ENCODE results near the gene TMEM97. TPM values are rescaled to one million over a fixed set of nuclear protein-coding genes. Genes with fewer than 3 reads are reported as not detected.
"Not testable (repeated sequence)": the region's sequence is repeated elsewhere in the genome, so short reads cannot be mapped to it uniquely, and the experiment has no call there.

The TMEM97 gene
- total and polyA plus RNA-seq, 2 experiments from 2014 or later: 101 to 216 TPM

DNA sequence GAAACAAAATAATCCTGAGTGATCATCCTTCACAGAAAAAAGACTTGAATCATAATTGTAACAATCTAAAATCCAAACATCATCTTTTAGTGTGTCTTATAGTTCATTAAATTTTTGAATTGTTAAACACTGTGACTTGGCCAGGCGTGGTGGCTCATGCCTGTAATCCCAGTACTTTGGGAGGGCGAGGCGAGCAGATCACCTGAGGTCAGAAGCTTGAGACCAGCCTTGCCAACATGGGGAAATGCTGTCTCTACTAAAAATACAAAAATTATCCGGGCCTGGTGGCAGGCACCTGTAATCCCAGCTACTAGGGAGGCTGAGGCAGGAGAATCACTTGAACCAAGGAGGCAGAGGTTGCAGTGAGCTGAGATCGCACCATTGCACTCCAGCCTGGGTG, 45.7 kb upstream of the TMEM97 start:
- ATAC-seq; H2AFZ ChIP-seq; H3K27ac ChIP-seq (ENCODE audit: low read depth); H3K4me1 ChIP-seq (ENCODE audit: insufficient read depth); H3K36me3 Mint-ChIP-seq (ENCODE audit: low read depth); H3K27me3 Mint-ChIP-seq (ENCODE audit: insufficient read depth, low read depth, poor library complexity); H3K4me3 Mint-ChIP-seq; H3K27me3 ChIP-seq (ENCODE audit: insufficient read depth); H4K20me1 ChIP-seq (replicated peaks; ENCODE audit: insufficient read depth); DNase-seq (ENCODE audit: low spot score); H3K36me3 ChIP-seq (ENCODE audit: insufficient read depth); H3F3A ChIP-seq (replicated peaks; ENCODE audit: low read depth); H3K4me3 ChIP-seq; H3K27ac Mint-ChIP-seq; H3K4me2 ChIP-seq; H3K79me2 ChIP-seq (replicated peaks; ENCODE audit: insufficient read depth): not testable (repeated sequence)
- peaks cover 18% of the 10 kb centered on the region for H3K4me1 Mint-ChIP-seq
- peaks cover 20% of the 10 kb centered on the region for H3K9me3 Mint-ChIP-seq
- H3K9me2 ChIP-seq (ENCODE audit: insufficient read depth): 0 out of 2 replicates have a peak, but pooled peaks cover 26% of the 10 kb centered on the region

DNA sequence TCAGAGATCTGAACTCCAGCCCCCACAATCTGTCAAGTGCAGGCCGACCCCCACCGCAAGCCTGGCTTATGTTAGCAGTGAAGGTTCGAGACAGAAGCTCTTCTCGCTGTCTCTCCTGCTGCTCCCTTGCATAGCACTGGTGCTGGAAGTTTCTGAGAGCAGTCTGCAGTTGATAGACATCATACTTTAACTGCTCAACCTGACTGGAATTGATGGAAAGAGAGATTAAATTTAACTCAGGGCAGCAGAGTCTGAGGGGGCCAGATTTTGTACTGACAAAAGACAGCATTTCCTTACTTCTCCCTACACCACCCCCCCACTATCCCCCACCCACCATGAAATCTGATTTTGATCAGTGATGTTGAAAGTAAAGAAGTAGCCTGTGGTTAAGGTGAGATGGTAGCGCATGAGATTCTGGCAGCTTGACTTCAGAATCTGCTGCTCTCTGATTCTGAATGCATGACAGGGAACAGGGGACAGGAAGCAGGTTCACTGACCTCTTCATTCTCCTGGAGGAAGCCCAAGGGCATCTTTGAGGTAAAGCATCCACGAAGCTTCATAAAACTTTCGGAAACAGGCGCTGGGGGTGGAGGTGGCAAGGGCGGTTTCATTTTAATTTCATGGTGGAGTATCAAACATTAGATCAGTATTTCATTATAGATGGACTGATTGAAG, 44.3 kb upstream of the TMEM97 start:
- H3K27ac Mint-ChIP-seq: no peak overlapping the region
- no peak for ATAC-seq

DNA sequence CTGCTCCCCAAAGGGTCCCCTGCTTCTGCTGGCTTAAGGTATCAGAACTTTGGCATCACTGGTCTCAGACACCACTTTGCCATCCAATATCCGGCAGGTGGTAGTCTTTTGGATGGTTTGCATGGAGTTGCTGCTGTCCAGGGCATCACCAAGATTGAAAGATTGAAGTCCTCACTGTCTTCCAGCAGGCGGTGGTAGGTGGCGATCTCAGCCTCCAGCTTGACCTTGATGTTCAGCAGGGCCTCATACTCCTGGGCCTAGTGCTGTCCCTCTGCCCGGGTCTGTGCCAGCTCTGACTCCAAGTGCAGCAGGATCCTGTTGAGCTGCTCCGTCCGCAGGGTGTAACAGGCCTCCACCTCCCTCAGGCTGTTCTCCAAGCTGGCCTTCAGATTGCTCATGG, 43.0 kb upstream of the TMEM97 start:
- H3K27me3 Mint-ChIP-seq (ENCODE audit: insufficient read depth, low read depth, poor library complexity): no peaks in the 10 kb centered on the region
- H3K79me2 ChIP-seq (replicated peaks; ENCODE audit: insufficient read depth): no peaks in the 10 kb centered on the region
- TF ChIP-seq STAT1 (IDR thresholded peaks at IDR 0.05; ENCODE audit: unreplicated experiment): no peak
- no peak for TF ChIP-seq CREB1 (CRISPR knock-in tag; IDR thresholded peaks at IDR 0.05; ENCODE audit: low read depth)
- no peak for TF ChIP-seq ZNF114 (CRISPR knock-in tag; IDR thresholded peaks at IDR 0.05)
- TF ChIP-seq, protein P1, sequence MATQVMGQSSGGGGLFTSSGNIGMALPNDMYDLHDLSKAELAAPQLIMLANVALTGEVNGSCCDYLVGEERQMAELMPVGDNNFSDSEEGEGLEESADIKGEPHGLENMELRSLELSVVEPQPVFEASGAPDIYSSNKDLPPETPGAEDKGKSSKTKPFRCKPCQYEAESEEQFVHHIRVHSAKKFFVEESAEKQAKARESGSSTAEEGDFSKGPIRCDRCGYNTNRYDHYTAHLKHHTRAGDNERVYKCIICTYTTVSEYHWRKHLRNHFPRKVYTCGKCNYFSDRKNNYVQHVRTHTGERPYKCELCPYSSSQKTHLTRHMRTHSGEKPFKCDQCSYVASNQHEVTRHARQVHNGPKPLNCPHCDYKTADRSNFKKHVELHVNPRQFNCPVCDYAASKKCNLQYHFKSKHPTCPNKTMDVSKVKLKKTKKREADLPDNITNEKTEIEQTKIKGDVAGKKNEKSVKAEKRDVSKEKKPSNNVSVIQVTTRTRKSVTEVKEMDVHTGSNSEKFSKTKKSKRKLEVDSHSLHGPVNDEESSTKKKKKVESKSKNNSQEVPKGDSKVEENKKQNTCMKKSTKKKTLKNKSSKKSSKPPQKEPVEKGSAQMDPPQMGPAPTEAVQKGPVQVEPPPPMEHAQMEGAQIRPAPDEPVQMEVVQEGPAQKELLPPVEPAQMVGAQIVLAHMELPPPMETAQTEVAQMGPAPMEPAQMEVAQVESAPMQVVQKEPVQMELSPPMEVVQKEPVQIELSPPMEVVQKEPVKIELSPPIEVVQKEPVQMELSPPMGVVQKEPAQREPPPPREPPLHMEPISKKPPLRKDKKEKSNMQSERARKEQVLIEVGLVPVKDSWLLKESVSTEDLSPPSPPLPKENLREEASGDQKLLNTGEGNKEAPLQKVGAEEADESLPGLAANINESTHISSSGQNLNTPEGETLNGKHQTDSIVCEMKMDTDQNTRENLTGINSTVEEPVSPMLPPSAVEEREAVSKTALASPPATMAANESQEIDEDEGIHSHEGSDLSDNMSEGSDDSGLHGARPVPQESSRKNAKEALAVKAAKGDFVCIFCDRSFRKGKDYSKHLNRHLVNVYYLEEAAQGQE (IDR thresholded peaks at IDR 0.05; ENCODE audit: unreplicated experiment): no peak
- no peak for TF ChIP-seq POLR2AphosphoS5 (IDR thresholded peaks at IDR 0.05; ENCODE audit: low read depth)
- no peak for TF ChIP-seq JUNB (IDR thresholded peaks at IDR 0.05; ENCODE audit: unreplicated experiment)

More for the DNA sequence above, 44.3 kb upstream of the TMEM97 start:
- Histone ChIP-seq H3K27ac (ENCODE audit: low read depth) (no peak overlapping the region), H3K4me1 (ENCODE audit: insufficient read depth) (peaks cover 9% of the 10 kb centered on the region), H3K4me2 (no peak overlapping the region), H3K4me3 (no peak overlapping the region), H3K27me3 (ENCODE audit: insufficient read depth) (no peaks in the 10 kb centered on the region), H4K20me1 (replicated peaks; ENCODE audit: insufficient read depth) (no peaks in the 10 kb centered on the region), H3F3A (replicated peaks; ENCODE audit: low read depth) (no peaks in the 10 kb centered on the region), H3K9me2 (ENCODE audit: insufficient read depth) (0 out of 2 replicates have a peak, but pooled peaks cover 12% of the 10 kb centered on the region), H2AFZ (no peak overlapping the region), H3K36me3 (ENCODE audit: insufficient read depth) (no peaks in the 10 kb centered on the region), H3K79me2 (replicated peaks; ENCODE audit: insufficient read depth) (no peaks in the 10 kb centered on the region)
- H3K27me3 Mint-ChIP-seq (ENCODE audit: insufficient read depth, low read depth, poor library complexity): peaks cover 2% of the 10 kb centered on the region
- H3K4me3 Mint-ChIP-seq: no peak overlapping the region
- H3K36me3 Mint-ChIP-seq (ENCODE audit: low read depth): no peaks in the 10 kb centered on the region; the same call in 2 of the 3 replicates
- peaks cover 7% of the 10 kb centered on the region; the same call in 2 of the 3 replicates for H3K9me3 Mint-ChIP-seq
- no peak for DNase-seq (ENCODE audit: low spot score)
- no peak for TF ChIP-seq EZH2phosphoT487 (IDR thresholded peaks at IDR 0.05; ENCODE audit: unreplicated experiment)
- TF ChIP-seq, protein P2, sequence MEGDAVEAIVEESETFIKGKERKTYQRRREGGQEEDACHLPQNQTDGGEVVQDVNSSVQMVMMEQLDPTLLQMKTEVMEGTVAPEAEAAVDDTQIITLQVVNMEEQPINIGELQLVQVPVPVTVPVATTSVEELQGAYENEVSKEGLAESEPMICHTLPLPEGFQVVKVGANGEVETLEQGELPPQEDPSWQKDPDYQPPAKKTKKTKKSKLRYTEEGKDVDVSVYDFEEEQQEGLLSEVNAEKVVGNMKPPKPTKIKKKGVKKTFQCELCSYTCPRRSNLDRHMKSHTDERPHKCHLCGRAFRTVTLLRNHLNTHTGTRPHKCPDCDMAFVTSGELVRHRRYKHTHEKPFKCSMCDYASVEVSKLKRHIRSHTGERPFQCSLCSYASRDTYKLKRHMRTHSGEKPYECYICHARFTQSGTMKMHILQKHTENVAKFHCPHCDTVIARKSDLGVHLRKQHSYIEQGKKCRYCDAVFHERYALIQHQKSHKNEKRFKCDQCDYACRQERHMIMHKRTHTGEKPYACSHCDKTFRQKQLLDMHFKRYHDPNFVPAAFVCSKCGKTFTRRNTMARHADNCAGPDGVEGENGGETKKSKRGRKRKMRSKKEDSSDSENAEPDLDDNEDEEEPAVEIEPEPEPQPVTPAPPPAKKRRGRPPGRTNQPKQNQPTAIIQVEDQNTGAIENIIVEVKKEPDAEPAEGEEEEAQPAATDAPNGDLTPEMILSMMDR (conservative IDR thresholded peaks at IDR 0.05; ENCODE audit: low read depth in 2 of 2): no peak
- TF ChIP-seq JUNB (IDR thresholded peaks at IDR 0.05; ENCODE audit: unreplicated experiment): no peak
- no peak for TF ChIP-seq POLR2AphosphoS5 (IDR thresholded peaks at IDR 0.05; ENCODE audit: low read depth)
- no peak for TF ChIP-seq CREB1 (CRISPR knock-in tag; IDR thresholded peaks at IDR 0.05; ENCODE audit: low read depth)
- TF ChIP-seq STAT1 (IDR thresholded peaks at IDR 0.05; ENCODE audit: unreplicated experiment): no peak
- peaks cover 18% of the 10 kb centered on the region for H3K4me1 Mint-ChIP-seq

More for the DNA sequence above, 43.0 kb upstream of the TMEM97 start:
- Histone ChIP-seq H3K27ac (ENCODE audit: low read depth) (no peak overlapping the region), H3K9me2 (ENCODE audit: insufficient read depth) (0 out of 2 replicates have a peak, but pooled peaks cover 12% of the 10 kb centered on the region), H3K27me3 (ENCODE audit: insufficient read depth) (no peaks in the 10 kb centered on the region), H3K36me3 (ENCODE audit: insufficient read depth) (no peaks in the 10 kb centered on the region), H3F3A (replicated peaks; ENCODE audit: low read depth) (no peaks in the 10 kb centered on the region), H3K4me1 (ENCODE audit: insufficient read depth) (peaks cover 9% of the 10 kb centered on the region), H2AFZ (no peak overlapping the region), H3K4me3 (no peak overlapping the region), H3K4me2 (no peak overlapping the region), H4K20me1 (replicated peaks; ENCODE audit: insufficient read depth) (no peaks in the 10 kb centered on the region)
- Mint-ChIP-seq H3K4me3 (no peak overlapping the region), H3K36me3 (ENCODE audit: low read depth) (no peaks in the 10 kb centered on the region), H3K27ac (no peak overlapping the region), H3K4me1 (peaks cover 18% of the 10 kb centered on the region), H3K9me3 (peaks cover 2% of the 10 kb centered on the region; the same call in 1 of the 3 replicates)
- no peak for ATAC-seq
- DNase-seq (ENCODE audit: low spot score): no peak

Measured in GM23338 (cell line).